HG03095 (cell line): Measurements from ENCODE around the gene PODXL2.

ENCODE experiments used
- ATAC-seq: cut with Tn5 transposase; IDR thresholded peaks from one replicate; pipeline ENCODE4 v1.9.1; 2021; ENCODE audit warnings: moderate library complexity; ENCODE audit not compliant: unreplicated experiment

Gene PODXL2

DNA sequence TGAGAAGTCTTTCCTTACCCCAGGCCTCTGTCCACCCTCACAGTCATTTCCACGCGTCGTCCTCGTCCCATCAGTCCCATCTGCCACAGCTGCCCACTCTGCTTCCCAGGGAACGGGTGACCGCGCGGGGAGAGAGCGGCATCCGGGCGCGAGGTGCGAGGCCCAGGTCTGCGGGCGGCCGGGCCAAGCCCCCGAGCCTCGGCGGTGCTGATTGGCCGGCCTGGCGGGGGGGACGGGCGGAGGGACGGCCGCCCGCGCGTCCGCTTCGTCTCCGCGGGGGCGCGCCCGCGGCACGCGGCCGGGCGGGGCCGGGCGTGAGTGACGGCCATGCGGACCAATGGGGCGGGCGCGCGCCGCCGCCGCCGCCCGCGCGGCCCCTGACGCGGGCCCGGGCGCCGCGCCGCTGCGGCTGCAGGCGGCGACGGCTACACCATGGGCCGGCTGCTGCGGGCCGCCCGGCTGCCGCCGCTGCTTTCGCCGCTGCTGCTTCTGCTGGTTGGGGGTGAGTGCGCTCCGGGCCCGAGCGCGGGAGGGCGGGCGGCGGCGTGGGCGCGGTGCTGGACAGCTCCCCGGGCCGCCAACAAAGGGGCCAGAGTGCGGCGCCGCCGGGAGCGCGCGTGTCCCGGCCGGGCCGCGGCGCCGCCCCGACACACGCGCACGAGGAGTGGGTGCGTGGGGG lies at the start of gene PODXL2:
PODXL2 (plus strand) TSS at position 398 of the 679 bp plus-strand sequence; CDS start at position 433, 35 bp downstream.
- ATAC-seq, result peak; percentile 62

GRCh38 chr3:127580327-127581060 lies 48.5 kb upstream of the PODXL2 start:
- ATAC-seq, result no peak

DNA sequence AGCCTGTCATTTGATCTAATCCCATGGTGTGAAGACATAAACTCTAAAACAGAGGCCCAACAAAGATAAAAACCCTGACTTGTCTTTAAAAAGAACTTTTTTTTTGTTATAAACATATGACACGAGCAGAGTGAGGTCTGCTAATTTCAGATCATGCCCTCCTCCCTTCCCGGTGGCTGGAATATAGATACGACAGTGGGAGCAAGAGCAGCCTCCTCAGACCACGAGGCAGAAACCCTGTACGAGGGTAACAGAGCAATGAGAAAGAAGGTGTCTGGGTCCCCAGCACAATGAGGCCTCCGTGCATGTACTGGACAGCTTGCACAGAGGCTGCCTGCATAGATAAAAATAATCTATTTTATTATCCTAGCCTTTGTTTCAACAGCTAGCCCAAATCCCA lies 44.3 kb upstream of the PODXL2 start:
- ATAC-seq, result no peak

- no peak for ATAC-seq
Observed at GRCh38 chr3:127585163-127585812, 43.7 kb upstream of the PODXL2 start.

DNA sequence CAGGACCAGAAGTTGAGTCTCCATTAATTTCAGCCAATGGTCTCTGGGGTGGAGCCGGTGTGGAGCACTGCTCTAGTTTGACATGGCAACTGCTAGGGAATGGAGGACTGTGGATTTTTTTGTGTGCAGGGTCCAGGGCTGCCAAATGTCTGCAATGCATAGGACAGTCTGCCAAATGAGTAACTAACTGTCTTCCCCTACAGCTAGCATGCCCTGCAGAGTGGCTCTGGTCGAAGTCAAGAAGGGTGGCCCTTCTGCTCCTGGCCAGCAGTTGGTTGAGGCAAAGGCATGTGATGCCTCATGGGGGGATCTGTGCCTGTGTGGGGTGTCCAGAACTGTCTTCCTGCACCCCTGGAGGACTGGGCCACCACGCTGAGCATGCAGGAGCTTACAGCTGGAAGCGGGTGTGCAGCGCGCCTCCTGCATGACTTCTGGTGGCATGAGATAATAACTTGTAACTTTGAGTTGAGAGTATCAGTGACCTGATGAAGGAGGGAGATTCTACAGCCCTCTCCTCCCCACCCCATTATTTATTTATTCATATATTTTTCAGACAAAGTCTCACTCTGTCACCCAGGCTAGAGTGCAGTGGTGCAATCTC lies 43.1 kb upstream of the PODXL2 start:
- ATAC-seq, result no peak

GRCh38 chr3:127587876-127588275 lies 41.1 kb upstream of the PODXL2 start:
- ATAC-seq, result no peak

DNA sequence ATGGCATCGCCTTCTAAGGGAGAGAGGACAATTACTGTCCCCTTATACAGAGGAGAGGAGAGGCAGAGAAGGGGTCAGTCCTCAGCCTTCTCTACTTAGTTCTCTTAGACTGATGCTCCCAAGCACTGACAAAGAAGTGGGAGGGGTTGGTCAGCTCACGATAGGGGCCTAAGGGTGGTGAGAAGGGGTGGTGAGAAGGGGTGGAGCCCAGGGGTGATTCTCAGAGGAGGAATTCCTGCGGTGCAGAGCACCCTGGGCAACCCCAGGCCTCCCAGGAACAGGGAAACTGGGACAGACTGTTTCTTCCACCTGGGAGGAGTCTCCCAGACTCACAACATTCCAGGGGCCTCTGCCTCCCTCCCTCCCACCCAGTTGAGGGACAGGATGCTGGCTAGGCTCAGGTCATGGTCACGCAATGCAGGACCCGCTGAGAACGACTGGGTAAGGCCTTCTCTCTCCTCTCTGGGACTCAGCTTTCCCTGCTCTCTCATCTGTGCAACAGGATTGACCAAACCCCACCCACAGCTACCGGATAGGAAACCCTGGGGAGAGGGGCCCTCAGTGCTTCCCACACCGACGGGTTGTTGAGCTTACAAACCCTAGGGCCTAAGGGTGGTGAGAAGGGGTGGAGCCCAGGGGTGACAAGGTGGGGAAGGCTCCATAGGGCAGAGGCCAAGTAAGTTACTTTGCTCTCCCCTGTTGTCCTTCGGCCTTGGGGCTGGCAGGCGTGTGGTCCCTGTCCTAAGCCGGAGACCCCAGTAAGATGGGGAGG lies 40.0 kb upstream of the PODXL2 start:
- no peak for ATAC-seq

GRCh38 chr3:127589600-127590281 lies 39.2 kb upstream of the PODXL2 start:
- ATAC-seq, result no peak

GRCh38 chr3:127590282-127590592 lies 38.7 kb upstream of the PODXL2 start:
- ATAC-seq, result peak; percentile 34

GRCh38 chr3:127590593-127591465 lies 38.2 kb upstream of the PODXL2 start, which contains the start of gene TPRA1:
TSS of gene TPRA1 (minus strand) at chr3:127590733. CDS start at chr3:127580146, 10,587 bp downstream.
- peak; percentile 64 for ATAC-seq

DNA sequence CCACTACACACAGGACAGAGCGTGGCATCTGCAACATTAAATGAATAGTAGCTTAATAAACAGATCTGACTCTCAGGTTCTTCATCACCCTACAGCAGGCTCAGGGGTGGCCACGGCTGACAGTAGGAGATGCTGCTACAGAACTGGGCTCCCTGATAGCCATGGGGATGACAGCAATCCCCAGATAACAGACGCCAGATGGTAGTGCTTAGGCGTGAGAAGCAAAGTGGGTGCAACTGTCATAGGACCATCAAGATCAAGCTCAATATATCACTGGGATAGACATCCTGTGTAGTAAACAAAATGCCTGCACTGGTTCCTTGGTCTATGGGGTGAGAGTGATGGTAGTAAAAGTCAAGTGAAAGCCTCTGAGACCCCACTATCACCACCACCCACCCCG lies 35.8 kb upstream of the PODXL2 start:
- ATAC-seq, result no peak

- no peak for ATAC-seq
Observed at GRCh38 chr3:127595303-127595702, 33.7 kb upstream of the PODXL2 start.

GRCh38 chr3:127597020-127597771 lies 31.8 kb upstream of the PODXL2 start:
- ATAC-seq, result no peak

DNA sequence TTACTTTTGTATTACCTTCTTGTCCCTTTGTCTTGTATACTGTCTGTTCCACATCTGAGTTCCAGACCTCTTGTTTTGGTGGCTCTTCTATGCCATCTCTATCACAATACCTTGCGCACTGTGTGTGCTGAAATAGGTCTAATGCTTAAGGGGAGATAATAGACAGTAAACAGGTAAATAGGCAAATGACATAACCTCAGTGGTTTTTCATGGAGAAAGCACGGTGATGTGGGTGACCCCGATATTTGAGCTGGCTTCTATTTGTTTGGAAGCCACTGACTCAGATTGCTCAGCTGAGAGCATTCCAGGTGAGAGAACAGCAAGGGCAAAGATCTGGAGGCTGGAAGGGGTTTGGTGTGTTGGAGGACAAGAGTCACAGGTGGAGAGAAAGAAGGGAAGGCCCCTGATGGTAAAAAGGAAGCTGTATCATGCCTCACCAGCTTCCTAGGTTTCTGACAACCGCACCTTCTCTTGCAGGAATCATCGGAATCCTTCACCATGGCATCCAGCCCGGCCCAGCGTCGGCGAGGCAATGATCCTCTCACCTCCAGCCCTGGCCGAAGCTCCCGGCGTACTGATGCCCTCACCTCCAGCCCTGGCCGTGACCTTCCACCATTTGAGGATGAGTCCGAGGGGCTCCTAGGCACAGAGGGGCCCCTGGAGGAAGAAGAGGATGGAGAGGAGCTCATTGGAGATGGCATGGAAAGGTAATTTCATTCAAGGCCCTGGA lies 30.0 kb upstream of the PODXL2 start:
- no peak for ATAC-seq

DNA sequence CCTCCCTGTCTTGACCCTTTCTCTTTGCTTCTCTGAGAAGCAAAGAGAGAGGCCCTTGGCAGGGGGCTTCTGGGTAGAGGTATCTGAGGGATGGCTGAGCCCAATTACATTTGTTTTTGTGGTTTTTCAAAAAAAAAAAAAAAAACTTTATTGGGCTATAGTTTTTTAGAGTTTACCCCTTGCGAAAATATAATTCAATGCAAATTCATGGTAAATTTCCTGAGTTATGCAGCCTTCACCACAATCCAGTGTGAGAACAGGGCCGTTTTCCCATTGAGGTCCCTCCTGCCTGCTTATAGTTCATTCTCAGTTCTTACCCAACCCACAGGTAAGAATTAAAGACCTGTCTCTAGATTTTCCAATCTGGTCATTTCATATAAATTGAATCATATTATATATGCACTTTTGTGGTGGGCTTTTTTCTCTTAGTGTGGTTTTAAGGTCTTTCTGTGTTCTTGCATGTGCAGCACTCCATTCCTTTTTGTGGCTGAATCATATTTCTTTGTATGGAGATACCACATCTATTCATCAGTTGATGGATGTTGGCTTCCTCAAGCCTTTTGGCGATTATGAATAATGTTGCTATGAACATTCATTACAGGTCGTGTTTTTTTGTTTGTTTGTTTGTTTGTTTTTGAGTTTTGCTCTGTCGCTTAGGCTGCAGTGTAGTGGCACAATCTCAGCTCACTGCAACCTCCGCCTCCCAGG lies 28.1 kb upstream of the PODXL2 start:
- no peak for ATAC-seq

- ATAC-seq, result no peak
Observed at GRCh38 chr3:127604035-127604434, 24.9 kb upstream of the PODXL2 start.

- ATAC-seq, result no peak
Observed at GRCh38 chr3:127604546-127605165, 24.3 kb upstream of the PODXL2 start.
